Hindlimb muscle (tissue), 1 donor: Measurements from ENCODE around the gene HRAS. TPM values are rescaled to one million over a fixed set of nuclear protein-coding genes. Genes with fewer than 3 reads are reported as not detected.

Source experiments
- DNase-seq: peaks from one replicate; pipeline ENCODE4 v3.0.0-alpha.2; 2013
- polyA plus RNA-seq: library from polyadenylated mRNA; unstranded; fragments of 120-200 nt; gene quantifications from one replicate; pipeline ENCODE4 v1.2.1, GENCODE V29; 2013; ENCODE audit not compliant: insufficient read length

Gene HRAS
- polyA plus RNA-seq, 1 donor: 144 TPM

DNA sequence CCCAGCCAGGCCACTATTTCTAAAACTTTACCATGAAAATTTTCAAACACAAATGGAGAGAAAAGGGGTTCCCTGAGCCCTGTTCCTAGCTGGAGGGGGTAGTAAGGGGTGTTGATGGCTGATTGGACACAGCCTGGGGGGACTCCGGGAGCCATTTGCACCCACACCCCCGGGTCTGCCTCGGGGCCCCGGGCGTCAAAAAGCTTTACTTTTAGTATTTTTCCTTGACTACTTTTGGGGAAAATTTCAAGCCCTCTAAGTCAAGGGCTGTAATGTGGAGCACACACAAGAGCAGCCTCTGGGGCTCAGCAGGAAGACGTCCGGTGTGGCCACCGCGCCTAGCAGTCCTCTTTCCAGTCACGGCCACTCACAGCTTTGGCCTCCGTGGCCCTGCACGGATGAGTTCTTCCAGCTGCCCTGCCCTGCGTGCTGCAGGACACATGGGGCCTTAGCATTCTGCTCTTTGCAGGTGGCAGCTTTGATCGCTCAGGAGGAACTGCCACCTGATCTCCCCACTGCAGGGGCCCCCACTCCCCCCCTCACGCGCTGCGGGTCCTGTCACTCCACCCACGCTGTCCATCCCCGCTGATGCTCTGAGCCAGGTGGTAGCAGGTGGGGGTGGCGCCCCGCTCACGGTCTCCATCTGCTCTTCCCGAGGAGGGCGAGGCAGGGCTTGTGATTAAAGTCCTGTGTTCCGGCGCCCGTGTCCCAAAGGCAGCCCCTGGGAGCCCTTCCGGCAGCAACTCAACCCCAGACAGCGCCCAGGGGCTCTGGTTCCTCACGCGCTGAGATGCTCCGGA is 42.7 kb downstream of the HRAS start:
- no peak for DNase-seq

- DNase-seq: no peak
Observed at GRCh38 chr11:491358-491757, 44.0 kb downstream of the HRAS start.

- DNase-seq: no peak
Observed at GRCh38 chr11:490930-491260, 44.5 kb downstream of the HRAS start.

DNA sequence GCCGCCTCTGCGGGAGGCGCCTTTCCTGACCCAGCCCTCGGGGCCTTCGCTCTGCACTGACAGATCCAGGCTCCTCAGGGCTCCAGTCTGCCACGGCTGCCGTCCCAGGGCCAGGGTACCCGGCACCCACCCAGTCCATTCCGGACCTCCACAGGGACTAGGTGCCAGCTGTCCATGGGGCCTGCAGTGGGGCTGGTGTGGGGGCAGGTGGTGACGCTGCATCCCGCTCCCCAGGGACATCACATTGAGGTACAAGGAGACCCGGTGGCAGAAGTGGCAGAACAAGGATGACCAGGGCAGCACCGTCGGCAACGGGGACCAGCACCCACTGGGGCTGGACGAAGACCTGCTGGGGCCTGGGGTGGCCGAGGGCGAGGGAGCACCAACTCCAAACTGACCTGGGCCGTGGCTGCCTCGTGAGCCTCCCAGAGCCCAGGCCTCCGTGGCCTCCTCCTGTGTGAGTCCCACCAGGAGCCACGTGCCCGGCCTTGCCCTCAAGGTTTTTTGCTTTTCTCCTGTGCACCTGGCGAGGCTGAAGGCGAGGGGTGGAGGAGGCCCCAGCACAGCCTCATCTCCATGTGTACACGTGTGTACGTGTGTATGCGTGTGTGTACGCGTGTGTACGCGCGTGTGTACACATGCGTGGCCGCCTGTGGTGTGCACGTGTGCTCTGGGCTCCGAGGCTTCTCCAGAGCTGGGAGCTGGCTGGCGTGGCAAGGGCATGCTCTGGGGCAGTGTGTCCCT is 45.0 kb downstream of the HRAS start:
- no peak for DNase-seq

- DNase-seq: no peak
Observed at GRCh38 chr11:489610-490185, 45.7 kb downstream of the HRAS start.

DNA sequence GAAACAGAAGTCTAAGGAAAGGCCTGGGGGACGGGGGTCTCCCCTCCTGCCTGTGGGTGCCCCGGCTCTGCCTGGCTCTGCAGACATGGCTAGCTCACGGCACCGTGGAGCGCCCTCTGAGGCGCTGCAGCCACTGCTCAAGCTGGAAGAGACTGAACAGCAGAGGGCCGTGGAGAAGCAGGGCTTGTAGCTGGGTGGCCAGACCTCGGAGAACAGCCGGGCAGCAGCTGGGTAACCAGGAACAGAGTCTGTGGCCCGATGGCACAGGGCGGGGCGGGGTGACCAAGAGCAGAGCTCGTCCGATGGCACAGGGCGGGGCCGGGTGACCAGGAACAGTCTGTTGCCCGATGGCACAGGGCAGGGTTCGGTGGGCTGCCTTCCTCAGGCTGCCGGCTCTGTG is 46.4 kb downstream of the HRAS start:
- DNase-seq: no peak

GRCh38 chr11:488579-488978 is 46.8 kb downstream of the HRAS start:
- DNase-seq: no peak

GRCh38 chr11:488062-488461 is 47.3 kb downstream of the HRAS start:
- no peak for DNase-seq

DNA sequence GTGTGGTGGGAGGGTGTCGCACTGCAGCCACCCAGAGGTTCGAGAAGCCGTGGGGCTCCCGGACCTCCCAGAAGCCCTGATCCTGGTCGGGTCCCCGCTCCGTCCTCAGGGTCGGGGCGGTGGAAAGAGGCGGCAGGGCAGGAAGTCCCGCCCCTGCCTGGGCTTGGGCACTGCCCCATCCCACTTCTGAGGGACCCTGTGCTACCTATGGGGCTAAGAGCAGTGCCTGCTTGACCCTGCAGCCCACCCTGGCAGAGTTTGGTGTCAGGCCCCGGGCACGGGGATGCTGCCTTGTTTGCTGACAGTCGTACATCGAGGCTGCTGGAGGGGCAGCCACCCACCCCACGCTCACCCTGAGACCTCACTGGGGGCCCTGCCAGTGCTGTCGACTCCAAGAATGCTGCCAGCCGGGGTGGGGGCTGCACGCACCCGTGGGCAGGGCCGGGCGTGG is 47.8 kb downstream of the HRAS start:
- no peak for DNase-seq

DNA sequence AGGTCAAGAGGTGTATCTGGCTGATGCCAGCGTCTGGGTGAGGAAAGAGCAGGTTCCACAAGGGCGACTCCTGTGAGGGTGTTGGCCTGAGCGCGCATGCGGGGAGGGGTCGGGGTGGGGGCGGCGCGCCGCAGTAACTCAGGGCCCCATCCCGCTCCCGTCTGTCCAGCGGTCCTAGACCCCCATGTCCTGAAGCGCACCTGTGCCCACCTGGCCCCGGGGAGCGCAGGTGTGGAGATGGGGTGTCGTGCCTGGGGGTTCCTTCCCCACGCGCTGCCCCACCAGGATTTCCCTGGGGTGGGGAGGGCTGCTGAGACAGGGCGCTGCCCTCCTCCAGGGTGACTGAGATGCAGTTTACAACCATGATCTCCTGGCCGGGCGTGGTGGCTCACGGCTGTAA is 49.2 kb downstream of the HRAS start:
- DNase-seq: no peak

GRCh38 chr11:484616-485015 is 50.8 kb downstream of the HRAS start:
- no peak for DNase-seq

Other genes with a start within 250 kb of the HRAS start
- 15.6 TPM for gene PGGHG, start 246.4 kb downstream of the HRAS start, polyA plus RNA-seq
- gene IFITM5, start 236.1 kb downstream of the HRAS start, polyA plus RNA-seq: not detected
- 79.2 TPM for gene IFITM2, start 227.8 kb downstream of the HRAS start, polyA plus RNA-seq
- 30.5 TPM for gene IFITM1, start 221.5 kb downstream of the HRAS start, polyA plus RNA-seq
- gene IFITM3, start 214.7 kb downstream of the HRAS start, polyA plus RNA-seq: 368 TPM
- 12.4 TPM for gene B4GALNT4, start 166.1 kb downstream of the HRAS start, polyA plus RNA-seq
- 0.36 TPM for gene PKP3, start 141.4 kb downstream of the HRAS start, polyA plus RNA-seq
- 19.1 TPM for gene SIGIRR, start 120.6 kb downstream of the HRAS start, polyA plus RNA-seq
- gene ANO9, start 93.6 kb downstream of the HRAS start, polyA plus RNA-seq: 0.53 TPM
- gene PTDSS2, start 85.3 kb downstream of the HRAS start, polyA plus RNA-seq: 41.6 TPM
- 114 TPM for gene RNH1, start 28.3 kb downstream of the HRAS start, polyA plus RNA-seq
- 9.1 TPM for gene LRRC56, start 2.0 kb upstream of the HRAS start, polyA plus RNA-seq
- 0.80 TPM for gene LMNTD2, start 25.2 kb upstream of the HRAS start, polyA plus RNA-seq
- gene RASSF7, start 25.4 kb upstream of the HRAS start, polyA plus RNA-seq: 3.7 TPM
- 21.3 TPM for gene PHRF1, start 40.9 kb upstream of the HRAS start, polyA plus RNA-seq
- gene IRF7, start 80.4 kb upstream of the HRAS start, polyA plus RNA-seq: 17.5 TPM
- 4.1 TPM for gene CDHR5, start 89.4 kb upstream of the HRAS start, polyA plus RNA-seq
- 127 TPM for gene SCT, start 91.6 kb upstream of the HRAS start, polyA plus RNA-seq
- gene DRD4, start 101.7 kb upstream of the HRAS start, polyA plus RNA-seq: 1.2 TPM
- gene DEAF1, start 159.6 kb upstream of the HRAS start, polyA plus RNA-seq: 36.5 TPM
- 21.0 TPM for gene TMEM80, start 160.2 kb upstream of the HRAS start, polyA plus RNA-seq
- 3.7 TPM for gene EPS8L2, start 170.7 kb upstream of the HRAS start, polyA plus RNA-seq
- gene TALDO1, start 211.9 kb upstream of the HRAS start, polyA plus RNA-seq: 68.2 TPM
- gene GATD1, start 241.9 kb upstream of the HRAS start, polyA plus RNA-seq: 57.6 TPM